ENCODE results near the gene TRIM3.
"Not testable (repeated sequence)": the region's sequence is repeated elsewhere in the genome, so short reads cannot be mapped to it uniquely, and the experiment has no call there.

Gene TRIM3

DNA sequence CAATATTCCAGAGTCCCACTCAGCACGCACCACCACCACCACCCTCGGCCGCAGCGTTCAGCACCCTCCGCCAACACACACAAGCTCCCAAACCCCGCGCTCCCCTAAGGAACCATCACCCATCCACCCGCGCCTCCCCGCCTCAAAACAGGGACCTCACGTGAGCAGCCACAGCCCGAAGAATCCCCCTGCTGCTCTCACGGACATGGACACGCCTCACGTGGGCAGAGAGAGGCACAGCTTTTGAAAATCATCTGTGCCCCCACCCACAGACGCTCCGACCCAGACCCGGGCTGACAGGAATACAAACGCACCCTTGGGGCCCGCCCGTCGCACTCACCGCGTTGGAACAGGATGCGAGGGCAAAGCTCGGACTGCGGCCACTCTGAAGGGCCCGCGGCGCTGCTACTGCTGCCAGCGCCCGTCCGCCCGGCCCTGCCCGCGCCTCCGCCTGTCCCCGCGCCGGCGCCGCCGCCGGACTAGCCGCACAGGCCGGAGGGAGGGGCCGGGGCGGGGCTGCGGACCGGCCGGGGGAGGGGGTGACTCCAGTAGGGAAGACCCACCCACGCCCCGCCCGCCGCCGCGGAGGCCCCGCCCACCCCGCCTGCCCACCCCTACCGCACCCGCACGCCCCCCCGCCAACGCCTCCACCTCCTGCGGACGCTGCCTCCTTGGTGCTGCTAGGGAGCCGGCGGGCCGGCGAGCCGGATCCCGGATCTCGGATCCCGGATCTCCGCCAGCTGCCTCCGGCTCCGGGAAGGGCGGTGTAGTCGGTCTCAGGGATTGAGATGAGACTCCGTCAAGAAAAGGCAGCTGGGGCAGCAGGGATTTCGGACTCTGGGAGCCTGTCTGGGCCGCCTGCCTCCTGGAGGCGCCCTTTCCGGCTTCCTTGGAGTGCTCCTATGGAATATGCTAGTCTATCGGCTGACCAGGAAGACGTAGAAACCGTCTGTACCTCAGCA lies at the start of gene TRIM3:
Gene TRIM3, minus strand, starts transcription at position 491 of the 962 bp plus-strand sequence. CDS start 8,246 bp downstream, outside the sequence.
- DNase-seq (ENCODE audit: low spot score) = peak; percentile 83

DNA sequence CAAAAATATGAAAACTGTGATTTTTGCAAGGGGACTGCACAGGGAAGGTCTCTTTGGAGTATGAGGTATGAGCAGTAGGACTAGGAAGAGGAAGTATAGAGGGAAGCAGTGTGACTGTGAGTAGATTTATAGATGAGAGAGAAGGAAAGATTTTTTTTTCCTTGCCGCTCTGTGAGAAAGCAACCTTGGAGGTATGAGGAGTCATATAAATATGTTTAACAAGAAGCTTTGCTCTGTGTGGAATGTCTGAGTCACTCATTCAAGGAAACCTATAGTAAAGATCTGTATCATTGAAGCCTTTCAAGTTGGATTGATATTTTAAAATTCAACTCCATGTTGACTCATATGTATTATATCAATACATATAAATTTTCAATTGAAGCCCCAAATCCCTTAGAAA lies 49.5 kb upstream of the TRIM3 start:
- peak; percentile 49 for DNase-seq (ENCODE audit: low spot score)

DNA sequence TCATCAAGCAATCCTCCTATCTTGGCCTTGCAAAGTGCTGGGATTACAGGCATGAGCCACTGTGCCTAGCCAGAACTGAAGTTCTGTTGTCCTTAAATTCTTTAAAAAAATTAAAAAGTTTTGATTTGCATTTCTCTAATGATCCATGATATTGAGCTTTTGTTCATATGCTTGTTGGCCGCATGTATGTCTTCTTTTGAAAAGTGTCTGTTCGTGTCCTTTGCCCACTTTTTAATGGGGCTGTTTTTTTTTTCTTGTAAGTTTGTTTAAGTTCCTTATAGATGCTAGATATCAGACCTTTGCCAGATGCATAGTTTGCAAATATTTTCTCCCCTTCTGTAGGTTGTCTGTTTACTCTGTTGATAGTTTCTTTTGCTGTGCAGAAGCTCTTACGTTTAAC lies 48.2 kb upstream of the TRIM3 start:
- not testable (repeated sequence) for DNase-seq (ENCODE audit: low spot score)

DNA sequence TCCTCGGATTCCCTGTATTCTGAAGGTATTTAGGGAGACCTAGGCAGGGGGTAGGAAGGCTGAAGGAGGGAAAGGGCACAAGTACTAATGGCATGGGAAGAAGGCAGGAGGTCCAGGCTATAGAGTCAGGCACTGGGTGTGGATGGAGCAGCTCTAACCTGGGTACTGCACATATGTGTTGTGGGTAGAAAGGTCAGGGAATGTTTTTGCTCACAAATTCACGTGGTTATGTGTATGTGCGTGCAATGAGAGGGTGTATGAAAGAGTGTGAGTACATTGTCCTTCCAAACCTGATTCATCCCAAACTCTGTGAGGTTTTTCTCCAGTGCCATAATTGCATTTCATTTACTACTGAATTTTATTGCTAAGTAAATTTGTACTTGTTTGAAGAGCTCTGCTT lies 46.5 kb upstream of the TRIM3 start:
- DNase-seq (ENCODE audit: low spot score) = no peak

DNA sequence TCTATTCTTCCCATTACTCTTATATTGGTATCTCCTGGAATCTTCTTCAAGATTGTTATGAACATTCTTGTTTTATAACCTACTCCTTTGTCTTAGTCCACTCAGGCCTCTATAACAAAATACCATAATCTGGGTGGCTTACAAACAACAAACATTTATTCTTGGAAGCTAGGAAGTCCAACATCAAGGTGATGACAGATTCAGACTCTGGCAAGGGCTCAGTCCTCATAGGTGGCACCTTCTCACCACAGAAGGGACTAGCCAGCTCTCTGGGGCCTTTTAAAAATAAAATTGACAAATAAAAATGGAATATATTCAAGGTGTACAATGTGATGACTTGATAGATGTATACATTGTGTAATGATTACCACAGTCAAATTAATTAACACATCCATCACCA lies 43.1 kb upstream of the TRIM3 start:
- DNase-seq (ENCODE audit: low spot score) = no peak

DNA sequence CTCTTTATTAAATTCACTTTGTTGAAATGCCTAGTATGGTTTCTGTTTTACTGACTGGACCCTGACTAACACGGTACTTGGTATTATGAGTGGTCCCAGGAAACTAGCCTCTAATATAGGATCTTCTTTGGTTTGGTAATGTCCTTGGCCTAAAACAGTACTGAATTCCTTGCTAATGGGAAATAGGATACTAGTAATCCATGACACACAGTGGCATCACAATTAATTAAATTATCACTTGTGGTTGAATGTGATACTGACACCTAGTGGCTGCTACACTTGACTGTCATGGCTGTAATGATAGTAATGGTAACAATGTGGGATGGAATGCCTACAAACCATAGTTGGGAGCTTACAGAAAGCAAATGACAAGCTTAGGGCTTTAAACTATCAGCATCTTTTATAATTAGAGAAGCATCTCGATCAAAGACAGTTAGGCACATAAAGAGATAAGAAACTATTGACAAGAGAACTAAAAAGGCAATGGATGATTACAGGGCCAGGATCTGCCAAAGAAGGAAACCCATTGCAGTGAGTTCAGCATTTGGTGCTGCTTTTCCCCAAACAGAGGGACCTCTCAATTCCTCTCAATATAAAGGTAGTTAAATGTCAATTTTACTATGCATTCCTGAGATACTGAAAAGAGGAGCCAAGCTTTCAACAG lies 32.0 kb upstream of the TRIM3 start:
- peak; percentile 83 for DNase-seq (ENCODE audit: low spot score)

DNA sequence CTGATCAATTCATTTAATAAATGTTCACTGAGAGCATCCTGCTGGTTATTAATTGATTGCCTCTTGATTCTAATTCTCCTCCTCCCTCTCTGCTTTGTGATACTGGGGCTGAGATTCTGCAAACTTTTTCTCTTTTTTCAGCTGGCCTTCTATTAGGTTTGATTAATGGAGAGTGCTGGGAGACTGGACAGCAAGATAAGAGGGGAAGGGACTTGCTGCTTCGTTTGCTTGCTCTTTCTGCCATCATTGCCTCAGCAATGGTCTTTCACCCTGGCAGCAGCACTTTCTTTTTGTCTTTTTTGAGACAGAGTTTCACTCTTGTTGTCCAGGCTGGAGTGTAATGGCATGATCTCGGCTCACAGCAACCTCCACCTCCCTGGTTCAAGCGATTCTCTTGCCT lies 30.4 kb upstream of the TRIM3 start:
- no peak for DNase-seq (ENCODE audit: low spot score)

DNA sequence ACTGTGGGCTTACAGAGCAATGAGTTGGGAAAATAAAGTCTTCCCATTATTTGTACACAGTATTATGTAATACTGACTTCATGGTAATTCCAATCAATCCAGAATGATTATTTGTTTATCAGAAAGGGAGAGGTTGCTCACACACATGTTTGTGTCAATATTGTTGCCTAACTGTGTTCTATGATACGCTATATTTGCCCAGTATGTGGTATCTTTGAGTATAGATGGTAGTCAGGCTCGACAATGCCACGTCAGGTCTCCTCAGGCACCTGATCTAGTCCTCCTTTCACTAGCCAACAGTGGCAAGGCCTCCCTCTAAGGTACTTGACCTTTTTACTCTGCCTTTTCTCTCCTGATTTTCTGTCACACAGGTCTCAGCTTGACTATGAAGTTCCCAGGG lies 28.6 kb upstream of the TRIM3 start:
- no peak for DNase-seq (ENCODE audit: low spot score)

DNA sequence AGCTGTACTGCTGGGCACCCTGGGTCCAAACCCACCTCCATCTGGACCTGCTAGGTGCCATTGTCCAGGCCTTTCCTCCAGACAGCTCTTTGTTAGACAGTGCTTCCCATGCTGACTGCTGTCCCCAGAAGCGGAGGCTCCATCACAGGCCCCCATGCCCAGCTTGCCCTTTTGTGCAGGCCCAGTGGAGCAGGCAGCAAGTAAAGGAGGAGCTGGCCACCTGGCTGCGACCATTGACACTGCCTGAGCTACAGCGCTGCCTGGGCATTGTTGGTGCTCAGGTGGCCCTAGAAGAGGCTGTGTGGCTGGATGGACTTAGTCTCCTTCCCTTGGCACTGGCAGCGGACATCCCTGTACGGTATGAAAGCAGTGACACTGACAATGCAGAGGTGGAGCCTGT lies 24.8 kb upstream of the TRIM3 start:
- no peak for DNase-seq (ENCODE audit: low spot score)

DNA sequence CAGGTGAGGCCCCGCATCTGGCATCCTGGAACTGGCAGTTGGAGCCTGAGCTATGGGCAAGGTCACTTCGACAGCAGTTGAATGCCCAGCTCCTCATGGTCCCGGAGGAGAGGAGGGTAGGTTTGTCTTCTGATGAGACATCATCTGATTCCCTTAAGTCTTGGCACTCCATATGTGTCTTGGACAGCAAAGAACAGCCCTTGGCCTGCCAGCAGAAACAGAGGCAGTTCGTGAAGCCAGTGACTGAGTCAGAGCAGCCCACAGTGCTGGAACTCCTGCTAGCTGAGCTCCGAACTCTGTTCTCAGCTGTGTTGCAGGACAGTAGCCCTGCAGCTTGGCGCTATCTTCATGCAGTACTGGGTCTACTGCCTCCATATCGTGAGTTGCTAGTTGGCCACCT lies 24.4 kb upstream of the TRIM3 start:
- DNase-seq (ENCODE audit: low spot score) = no peak

DNA sequence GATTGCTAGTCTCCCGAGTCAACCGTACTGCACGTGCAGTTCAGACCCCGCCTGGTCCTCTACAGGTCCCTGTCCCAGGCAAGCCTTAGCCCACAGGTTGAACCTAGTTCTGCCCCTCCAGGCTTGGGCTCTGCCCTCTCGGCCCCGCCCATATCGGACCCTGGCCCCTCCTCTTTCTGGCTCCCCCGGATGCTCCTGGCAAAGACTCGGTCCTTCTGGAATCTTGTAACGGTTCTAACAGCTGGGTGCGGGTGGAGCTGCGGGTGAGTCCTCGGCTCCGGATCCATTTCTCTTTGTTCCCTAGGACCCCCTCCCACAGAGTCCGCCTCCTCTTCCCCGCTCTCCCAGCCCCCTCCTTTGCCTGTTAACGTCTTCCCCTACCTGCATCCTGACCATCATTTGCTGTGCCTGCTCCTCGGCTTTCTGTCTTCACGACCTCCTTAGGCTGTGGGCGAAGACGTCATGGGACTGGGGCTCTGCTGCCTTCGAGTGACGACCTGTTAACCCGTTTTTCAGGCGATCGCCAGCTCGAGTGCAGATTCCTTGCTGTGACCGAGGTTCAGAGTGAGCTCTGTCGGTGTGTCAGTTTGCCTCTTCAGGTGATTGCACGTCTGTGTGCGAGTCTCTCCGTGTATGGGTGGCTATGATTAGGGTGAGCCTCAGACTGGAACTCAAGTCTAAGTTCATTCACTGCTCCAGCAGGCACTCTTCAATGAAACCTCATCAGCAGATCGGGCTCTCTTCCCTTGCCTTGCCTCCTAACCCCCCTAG lies 23.5 kb upstream of the TRIM3 start, which contains the start of gene DNHD1:
Gene DNHD1, plus strand, starts transcription at position 212 of the 771 bp plus-strand sequence. CDS start 936 bp downstream, outside the sequence.
- DNase-seq (ENCODE audit: low spot score) = no peak

DNA sequence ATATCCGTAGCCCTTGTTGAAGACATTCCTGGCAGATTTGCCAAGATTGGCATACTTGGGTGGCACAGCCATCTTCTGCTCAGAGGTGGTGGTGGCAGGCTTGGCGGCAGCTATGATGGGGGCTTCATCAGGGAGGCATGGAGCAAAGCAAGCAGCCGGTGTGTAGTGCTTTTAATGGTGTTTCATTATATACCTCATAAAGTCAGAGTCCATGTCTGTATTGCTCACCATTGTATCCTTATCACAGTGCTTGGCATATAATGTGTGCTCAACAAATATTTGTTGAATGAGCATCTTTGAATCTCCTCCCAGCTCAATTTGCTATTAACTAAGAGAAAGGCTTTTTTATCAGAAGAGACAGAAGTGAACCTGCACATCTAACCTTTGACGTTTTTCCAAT lies 15.6 kb upstream of the TRIM3 start:
- DNase-seq (ENCODE audit: low spot score) = no peak

DNA sequence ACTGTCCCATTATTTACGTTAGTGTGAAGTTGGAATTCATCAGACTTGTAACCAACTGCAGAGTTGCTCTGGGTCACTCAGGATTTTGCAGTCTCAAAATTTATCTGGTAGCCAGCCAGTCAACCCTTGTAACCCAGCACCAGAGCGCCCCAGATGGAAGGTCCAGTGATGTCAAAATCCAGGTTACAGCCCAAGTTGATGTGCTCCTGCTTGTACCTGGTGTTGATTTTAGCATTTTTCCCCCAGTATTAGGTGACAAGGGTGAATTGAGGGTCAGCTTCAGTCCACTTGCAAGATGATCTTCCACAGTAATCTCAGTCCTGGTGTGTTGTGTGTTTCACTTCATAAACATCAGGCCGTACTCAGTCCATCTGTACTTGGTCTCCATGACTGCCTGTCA lies 15.1 kb upstream of the TRIM3 start:
- DNase-seq (ENCODE audit: low spot score) = no peak

DNA sequence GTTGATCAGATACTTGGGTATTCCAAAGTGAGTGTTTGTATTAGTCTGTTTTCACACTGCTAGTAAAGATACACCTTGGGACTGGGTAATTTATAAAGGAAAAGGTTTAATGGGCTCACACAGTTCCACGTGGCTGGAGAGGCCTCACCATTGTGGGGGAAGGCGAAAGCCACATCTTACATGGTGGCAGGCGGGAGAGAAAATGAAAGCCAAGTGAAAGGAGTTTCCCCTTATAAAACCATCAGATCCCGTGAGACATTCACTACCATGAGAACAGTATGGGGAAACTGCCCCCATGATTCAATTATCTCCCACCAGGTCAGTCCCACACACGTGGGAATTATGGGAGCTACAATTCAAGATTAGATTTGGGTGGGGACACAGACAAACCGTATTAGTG lies 14.6 kb upstream of the TRIM3 start:
- no peak for DNase-seq (ENCODE audit: low spot score)

DNA sequence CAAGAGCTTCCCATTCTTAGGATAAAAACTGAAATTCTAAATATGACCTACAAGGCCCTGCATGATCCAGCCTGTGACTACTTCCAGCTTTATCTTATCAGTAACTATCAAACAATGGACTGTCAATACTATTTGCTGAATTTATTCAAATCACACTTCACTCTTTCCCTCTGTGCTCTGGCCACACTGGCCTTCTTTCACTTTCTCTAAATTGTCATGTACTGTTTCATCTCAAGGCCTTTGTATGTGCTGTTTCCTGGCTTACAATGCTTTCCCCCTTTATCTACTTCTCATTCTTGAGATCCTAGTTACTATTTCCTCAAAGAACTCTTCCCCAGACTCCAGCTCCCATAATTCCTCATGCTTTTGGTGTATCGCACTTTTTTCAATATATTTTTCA lies 13.2 kb upstream of the TRIM3 start:
- no peak for DNase-seq (ENCODE audit: low spot score)

DNA sequence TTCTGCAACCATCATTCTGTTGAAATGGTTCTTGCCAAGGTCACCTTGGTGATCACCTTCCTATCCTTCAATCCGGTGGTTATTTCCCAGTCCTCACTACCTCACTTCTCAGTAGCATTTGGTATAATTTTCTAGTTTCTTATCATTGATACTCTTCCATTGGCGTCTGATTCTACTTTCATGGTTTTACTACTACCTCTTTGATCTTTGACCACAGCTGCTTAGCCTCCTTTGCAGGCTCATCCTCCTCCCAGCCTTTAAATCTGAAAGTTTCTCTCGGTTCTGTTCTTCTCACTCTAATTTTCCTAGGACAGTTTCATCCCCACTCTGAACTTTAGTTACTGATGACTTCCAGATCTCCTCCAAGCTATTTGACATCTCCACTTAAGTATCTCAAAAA lies 12.5 kb upstream of the TRIM3 start:
- DNase-seq (ENCODE audit: low spot score) = no peak

DNA sequence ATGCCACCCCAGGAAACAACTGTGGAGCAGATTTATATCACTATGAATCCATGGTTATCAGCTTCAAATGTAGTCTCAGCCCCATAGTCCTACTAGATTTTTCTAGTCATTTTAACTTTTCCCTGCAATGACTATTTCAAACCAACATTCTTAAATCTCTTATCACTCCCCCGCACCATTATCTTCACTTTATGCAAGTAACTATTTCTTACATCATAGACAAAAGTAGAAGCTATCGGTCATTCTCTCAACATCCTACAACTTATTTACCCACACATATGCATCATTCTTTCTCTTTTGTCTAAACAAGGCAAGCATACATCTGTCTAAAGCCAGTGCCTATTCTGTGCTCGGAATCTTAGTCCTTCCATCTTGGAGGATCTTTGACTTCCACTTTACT lies 11.9 kb upstream of the TRIM3 start:
- DNase-seq (ENCODE audit: low spot score) = no peak

DNA sequence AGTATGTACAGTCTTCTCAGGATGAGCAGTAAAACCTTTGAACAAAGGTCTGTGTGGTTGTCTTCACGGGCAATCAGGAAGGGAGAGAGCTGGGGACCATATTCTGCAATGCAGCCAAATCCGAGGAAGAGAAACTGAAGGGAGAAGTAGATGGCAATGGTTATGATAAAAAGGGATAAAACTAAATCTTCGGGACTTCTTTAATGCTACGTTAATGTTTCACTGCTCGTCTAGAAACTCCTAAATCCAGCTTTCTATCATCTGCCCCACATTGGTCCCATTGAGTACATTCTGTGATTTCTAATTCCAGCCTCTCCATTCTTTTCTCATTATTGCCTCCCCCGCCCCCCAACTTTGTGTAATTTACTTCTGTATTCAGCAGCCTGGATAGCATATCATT lies 9.3 kb upstream of the TRIM3 start:
- no peak for DNase-seq (ENCODE audit: low spot score)

DNA sequence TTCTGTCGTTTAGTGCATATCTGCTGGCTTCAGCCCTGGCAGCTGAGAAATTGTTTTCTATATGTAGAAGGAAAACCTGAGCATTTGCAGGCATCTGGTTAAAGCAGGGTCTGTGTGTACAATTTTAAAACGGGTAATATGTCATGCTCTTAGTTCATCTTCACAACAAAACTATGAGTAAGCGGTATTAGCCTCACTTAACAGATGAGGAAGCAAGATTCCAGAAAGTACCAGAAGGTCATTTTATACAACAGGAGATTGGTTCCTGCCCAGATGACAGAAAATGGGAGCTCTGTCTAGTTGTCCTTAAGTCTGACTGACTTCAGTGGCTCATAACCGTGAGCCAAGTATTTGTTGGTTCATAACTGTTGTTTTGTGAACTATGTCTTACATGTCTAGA lies 8.7 kb upstream of the TRIM3 start:
- no peak for DNase-seq (ENCODE audit: low spot score)

DNA sequence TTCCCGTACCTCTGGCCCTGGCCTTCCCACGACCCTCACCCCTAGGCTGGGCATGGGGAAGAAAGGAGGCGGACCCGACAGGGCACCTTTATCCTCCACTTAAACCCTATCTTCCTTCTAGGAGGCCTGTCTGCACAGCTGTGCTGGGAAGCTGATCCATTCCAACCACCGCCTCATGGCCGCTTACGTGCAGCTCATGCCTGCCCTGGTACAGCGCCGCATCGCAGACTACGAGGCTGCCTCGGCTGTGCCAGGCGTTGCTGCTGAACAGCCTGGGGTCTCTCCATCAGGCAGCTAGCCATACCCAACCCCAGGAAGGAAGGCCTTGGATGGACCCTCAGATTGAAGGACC lies 8.2 kb upstream of the TRIM3 start:
- DNase-seq (ENCODE audit: low spot score) = no peak

DNA sequence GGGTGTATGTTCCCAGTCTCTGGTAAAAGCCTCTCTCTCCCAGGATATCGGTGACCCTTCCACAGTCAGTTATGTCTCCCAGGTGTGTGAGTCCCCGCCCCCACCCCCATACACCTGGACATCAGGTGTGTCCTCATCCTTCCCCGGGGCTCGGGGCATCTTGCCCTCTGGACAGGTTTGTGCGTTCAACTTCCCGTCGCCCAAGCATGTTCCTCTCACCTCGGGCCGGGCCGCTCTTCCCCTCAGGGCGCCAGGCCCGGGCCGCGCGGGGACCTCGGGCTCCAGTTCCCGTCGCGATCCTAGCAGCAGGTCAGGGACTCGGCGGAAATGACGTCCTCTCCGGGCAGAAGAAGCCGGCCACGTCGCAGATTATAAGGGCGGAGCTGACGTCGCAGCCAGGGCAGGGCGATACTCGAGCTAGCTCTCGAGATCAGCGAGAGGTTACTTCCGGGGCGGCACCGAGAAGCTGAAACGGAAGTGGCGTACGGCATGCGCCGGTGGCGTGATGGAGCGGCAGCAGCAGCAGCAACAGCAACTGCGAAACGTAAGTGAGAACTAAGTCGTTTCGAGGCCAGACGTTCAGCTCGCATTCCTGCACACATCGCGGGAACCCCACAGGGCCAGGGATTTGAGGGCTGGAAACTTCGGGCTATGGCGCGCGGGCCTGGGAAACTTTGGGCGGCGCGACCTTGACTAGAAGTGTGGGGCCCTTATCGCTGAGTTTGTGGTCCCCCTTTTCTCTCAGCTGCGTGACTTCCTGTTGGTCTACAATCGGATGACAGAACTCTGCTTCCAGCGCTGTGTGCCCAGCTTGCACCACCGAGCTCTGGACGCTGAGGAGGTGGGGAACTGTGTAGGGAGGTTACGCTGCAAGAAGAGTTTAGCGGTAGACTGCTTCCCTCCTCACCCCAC lies 7.5 kb upstream of the TRIM3 start, which contains the start of the genes ARFIP2 and TIMM10B:
Gene ARFIP2, minus strand, starts transcription at position 320 of the 912 bp plus-strand sequence. CDS start 910 bp downstream, outside the sequence.
Gene TIMM10B, plus strand, starts transcription at position 490 of the 912 bp plus-strand sequence. Its CDS starts 16 bp downstream, at position 506.
- peak; percentile 96 for DNase-seq (ENCODE audit: low spot score)

All from kidney capillary endothelial cell (primary cell).